Neural cell (in vitro differentiated cells): ENCODE data around the gene BCL11B. TPM values are rescaled to one million over a fixed set of nuclear protein-coding genes. Genes with fewer than 3 reads are reported as not detected.

Experiments
- H2AFZ ChIP-seq: fragments of 200-600, 300-800 bp; sonication (generic), shearing (Covaris generic); 2 replicates; pipeline ENCODE4 v1.6.0; 2014; ENCODE audit warnings: low read depth, mild to moderate bottlenecking, antibody characterized with exemption, low read length, moderate library complexity
- H3F3A ChIP-seq: fragments of 200-600 bp; shearing (Covaris generic); 2 replicates; pipeline ENCODE4 v1.6.1; 2016; ENCODE audit warnings: mild to moderate bottlenecking, moderate library complexity, mixed read lengths, antibody characterized with exemption, low read length; ENCODE audit not compliant: insufficient read depth, poor library complexity, severe bottlenecking
- H3K27ac ChIP-seq: fragments of 200-600, 300-800 bp; sonication (generic), shearing (Covaris generic); 2 replicates; pipeline ENCODE4 v1.5.1; 2014; ENCODE audit warnings: mild to moderate bottlenecking, low read length, moderate library complexity
- H3K27me3 ChIP-seq: fragments of 300-800, 200-600 bp; sonication (generic), shearing (Covaris generic); 2 replicates; pipeline ENCODE4 v1.6.0; 2014; ENCODE audit warnings: mild to moderate bottlenecking, low read depth, low read length, moderate library complexity; ENCODE audit not compliant: insufficient read depth
- H3K36me3 ChIP-seq: fragments of 300-800, 200-600 bp; sonication (generic), shearing (Covaris generic); 2 replicates; pipeline ENCODE4 v1.5.1; 2014; ENCODE audit warnings: mild to moderate bottlenecking, antibody characterized with exemption, low read length, moderate library complexity; ENCODE audit not compliant: insufficient read depth
- H3K4me2 ChIP-seq: fragments of 300-800, 200-600 bp; sonication (generic), shearing (Covaris generic); 2 replicates; pipeline ENCODE4 v1.6.0; 2014; ENCODE audit warnings: mild to moderate bottlenecking, low read length
- H3K4me3 ChIP-seq: fragments of 300-800, 200-600 bp; sonication (generic), shearing (Covaris generic); 2 replicates; pipeline ENCODE4 v1.5.1; 2014; ENCODE audit warnings: mild to moderate bottlenecking, low read length, moderate library complexity
- H3K79me2 ChIP-seq: fragments of 200-600 bp; shearing (Covaris generic); replicated peaks from 2 replicates; pipeline ENCODE4 v1.6.0; 2014; ENCODE audit warnings: mild to moderate bottlenecking, low read length, moderate library complexity; ENCODE audit not compliant: insufficient read depth
- H3K9ac ChIP-seq: fragments of 300-800, 200-600 bp; sonication (generic), shearing (Covaris generic); 2 replicates; pipeline ENCODE4 v1.6.1; 2016; ENCODE audit warnings: mild to moderate bottlenecking, low read length, mixed read lengths
- H3K9me2 ChIP-seq: fragments of 200-600 bp; shearing (Covaris generic); 2 replicates; pipeline ENCODE4 v1.6.1; 2016; ENCODE audit warnings: mild to moderate bottlenecking, low read length, mixed read lengths; ENCODE audit not compliant: insufficient read depth
- H3K9me3 ChIP-seq: fragments of 200-600, 300-800 bp; sonication (generic), shearing (Covaris generic); 2 replicates; pipeline ENCODE4 v1.6.1; 2016; ENCODE audit warnings: mild to moderate bottlenecking, mixed run types, low read length, moderate library complexity, mixed read lengths
- H4K20me1 ChIP-seq: fragments of 200-600 bp; shearing (Covaris generic); 2 replicates; pipeline ENCODE4 v1.6.1; 2016; ENCODE audit warnings: mild to moderate bottlenecking, mixed run types; ENCODE audit not compliant: insufficient read depth
- EP300 ChIP-seq: fragments of 450-650 bp; conservative IDR thresholded peaks from 2 replicates; pipeline ENCODE4 v1.6.1; 2014; ENCODE audit warnings: antibody characterized with exemption, mild to moderate bottlenecking, moderate library complexity; ENCODE audit not compliant: poor library complexity, severe bottlenecking
- EZH2 ChIP-seq: fragments of 200-600, 300-800 bp; shearing (Covaris generic), sonication (generic); IDR thresholded peaks from 2 replicates; pipeline ENCODE4 v1.6.1; 2014; ENCODE audit warnings: antibody characterized with exemption, low read length, borderline replicate concordance, mild to moderate bottlenecking; ENCODE audit not compliant: insufficient read depth, poor library complexity, severe bottlenecking
- MXI1 ChIP-seq: fragments of 450-650 bp; conservative IDR thresholded peaks from 2 replicates; pipeline ENCODE4 v1.6.1; 2014; ENCODE audit warnings: antibody characterized with exemption, mild to moderate bottlenecking; ENCODE audit not compliant: poor library complexity, severe bottlenecking
- POLR2AphosphoS5 ChIP-seq: IDR thresholded peaks from 2 replicates; pipeline ENCODE4 v1.6.1; 2012
- RAD21 ChIP-seq: fragments of 450-650 bp; conservative IDR thresholded peaks from 2 replicates; pipeline ENCODE4 v1.6.1; 2014; ENCODE audit warnings: antibody characterized with exemption, mild to moderate bottlenecking, moderate library complexity
- SMC3 ChIP-seq: fragments of 450-650 bp; conservative IDR thresholded peaks from 2 replicates; pipeline ENCODE4 v1.6.1; 2014; ENCODE audit warnings: antibody characterized with exemption, mild to moderate bottlenecking, moderate library complexity; ENCODE audit not compliant: poor library complexity
- TAF1 ChIP-seq: IDR thresholded peaks from 2 replicates; pipeline ENCODE4 v1.6.1; 2012; ENCODE audit warnings: low read depth
- polyA plus RNA-seq: library from polyadenylated mRNA; depleted of rRNA; stranded (reverse); fragments of >200 nt; gene quantifications from 2 replicates; pipeline ENCODE4 v1.2.3, GENCODE V29; 2014
- TF ChIP-seq, protein P1 (sequence below): fragments of 450-650 bp; IDR thresholded peaks from 2 replicates; pipeline ENCODE4 v1.5.1; 2014; ENCODE audit warnings: antibody characterized with exemption, mild to moderate bottlenecking, moderate library complexity; ENCODE audit not compliant: poor library complexity, severe bottlenecking
- TF ChIP-seq, protein P2 (sequence below): IDR thresholded peaks from 2 replicates; pipeline ENCODE4 v1.6.1; 2012; ENCODE audit warnings: borderline replicate concordance

BCL11B gene
- polyA plus RNA-seq, 1 donor from 2014 or later: 104 TPM

DNA sequence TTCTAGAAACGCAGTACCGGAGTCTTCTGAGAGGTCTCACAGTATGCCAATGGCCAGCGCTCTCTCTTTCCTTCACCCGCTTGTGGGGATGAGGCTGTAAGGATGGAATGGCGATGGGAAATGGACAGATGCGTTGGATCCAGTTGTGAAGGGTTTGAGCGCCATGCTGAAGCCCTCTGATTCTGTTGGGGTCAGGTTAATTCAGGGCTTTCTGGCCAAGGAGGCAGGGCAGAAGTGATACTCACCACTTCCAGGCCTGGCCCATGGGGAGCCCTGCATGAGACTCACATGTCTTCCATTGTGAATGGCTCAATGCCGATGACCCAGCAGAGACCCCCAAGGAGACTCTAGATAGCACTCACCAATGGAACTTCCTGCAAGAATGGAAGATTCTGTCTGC is 114.3 kb downstream of the BCL11B start:
- no peak overlapping the region for H3K27ac ChIP-seq
- no peaks in the 10 kb centered on the region for H3K9me3 ChIP-seq
- no peaks in the 10 kb centered on the region for H4K20me1 ChIP-seq
- no peak overlapping the region for H2AFZ ChIP-seq
- H3K36me3 ChIP-seq: no peaks in the 10 kb centered on the region
- TF ChIP-seq EP300 (no peak), MXI1 (no peak), POLR2AphosphoS5 (no peak), TAF1 (no peak), EZH2 (no peak), RAD21 (no peak), SMC3 (no peak)
- TF ChIP-seq, protein P1, sequence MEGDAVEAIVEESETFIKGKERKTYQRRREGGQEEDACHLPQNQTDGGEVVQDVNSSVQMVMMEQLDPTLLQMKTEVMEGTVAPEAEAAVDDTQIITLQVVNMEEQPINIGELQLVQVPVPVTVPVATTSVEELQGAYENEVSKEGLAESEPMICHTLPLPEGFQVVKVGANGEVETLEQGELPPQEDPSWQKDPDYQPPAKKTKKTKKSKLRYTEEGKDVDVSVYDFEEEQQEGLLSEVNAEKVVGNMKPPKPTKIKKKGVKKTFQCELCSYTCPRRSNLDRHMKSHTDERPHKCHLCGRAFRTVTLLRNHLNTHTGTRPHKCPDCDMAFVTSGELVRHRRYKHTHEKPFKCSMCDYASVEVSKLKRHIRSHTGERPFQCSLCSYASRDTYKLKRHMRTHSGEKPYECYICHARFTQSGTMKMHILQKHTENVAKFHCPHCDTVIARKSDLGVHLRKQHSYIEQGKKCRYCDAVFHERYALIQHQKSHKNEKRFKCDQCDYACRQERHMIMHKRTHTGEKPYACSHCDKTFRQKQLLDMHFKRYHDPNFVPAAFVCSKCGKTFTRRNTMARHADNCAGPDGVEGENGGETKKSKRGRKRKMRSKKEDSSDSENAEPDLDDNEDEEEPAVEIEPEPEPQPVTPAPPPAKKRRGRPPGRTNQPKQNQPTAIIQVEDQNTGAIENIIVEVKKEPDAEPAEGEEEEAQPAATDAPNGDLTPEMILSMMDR: no peak
- TF ChIP-seq, protein P2, sequence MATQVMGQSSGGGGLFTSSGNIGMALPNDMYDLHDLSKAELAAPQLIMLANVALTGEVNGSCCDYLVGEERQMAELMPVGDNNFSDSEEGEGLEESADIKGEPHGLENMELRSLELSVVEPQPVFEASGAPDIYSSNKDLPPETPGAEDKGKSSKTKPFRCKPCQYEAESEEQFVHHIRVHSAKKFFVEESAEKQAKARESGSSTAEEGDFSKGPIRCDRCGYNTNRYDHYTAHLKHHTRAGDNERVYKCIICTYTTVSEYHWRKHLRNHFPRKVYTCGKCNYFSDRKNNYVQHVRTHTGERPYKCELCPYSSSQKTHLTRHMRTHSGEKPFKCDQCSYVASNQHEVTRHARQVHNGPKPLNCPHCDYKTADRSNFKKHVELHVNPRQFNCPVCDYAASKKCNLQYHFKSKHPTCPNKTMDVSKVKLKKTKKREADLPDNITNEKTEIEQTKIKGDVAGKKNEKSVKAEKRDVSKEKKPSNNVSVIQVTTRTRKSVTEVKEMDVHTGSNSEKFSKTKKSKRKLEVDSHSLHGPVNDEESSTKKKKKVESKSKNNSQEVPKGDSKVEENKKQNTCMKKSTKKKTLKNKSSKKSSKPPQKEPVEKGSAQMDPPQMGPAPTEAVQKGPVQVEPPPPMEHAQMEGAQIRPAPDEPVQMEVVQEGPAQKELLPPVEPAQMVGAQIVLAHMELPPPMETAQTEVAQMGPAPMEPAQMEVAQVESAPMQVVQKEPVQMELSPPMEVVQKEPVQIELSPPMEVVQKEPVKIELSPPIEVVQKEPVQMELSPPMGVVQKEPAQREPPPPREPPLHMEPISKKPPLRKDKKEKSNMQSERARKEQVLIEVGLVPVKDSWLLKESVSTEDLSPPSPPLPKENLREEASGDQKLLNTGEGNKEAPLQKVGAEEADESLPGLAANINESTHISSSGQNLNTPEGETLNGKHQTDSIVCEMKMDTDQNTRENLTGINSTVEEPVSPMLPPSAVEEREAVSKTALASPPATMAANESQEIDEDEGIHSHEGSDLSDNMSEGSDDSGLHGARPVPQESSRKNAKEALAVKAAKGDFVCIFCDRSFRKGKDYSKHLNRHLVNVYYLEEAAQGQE: no peak
- H3K4me2 ChIP-seq: no peak overlapping the region
- no peaks in the 10 kb centered on the region for H3K27me3 ChIP-seq
- H3K79me2 ChIP-seq: no peaks in the 10 kb centered on the region
- H3K4me3 ChIP-seq: no peak overlapping the region
- no peak overlapping the region for H3K9ac ChIP-seq
- H3F3A ChIP-seq: no peaks in the 10 kb centered on the region
- H3K9me2 ChIP-seq: no peaks in the 10 kb centered on the region

DNA sequence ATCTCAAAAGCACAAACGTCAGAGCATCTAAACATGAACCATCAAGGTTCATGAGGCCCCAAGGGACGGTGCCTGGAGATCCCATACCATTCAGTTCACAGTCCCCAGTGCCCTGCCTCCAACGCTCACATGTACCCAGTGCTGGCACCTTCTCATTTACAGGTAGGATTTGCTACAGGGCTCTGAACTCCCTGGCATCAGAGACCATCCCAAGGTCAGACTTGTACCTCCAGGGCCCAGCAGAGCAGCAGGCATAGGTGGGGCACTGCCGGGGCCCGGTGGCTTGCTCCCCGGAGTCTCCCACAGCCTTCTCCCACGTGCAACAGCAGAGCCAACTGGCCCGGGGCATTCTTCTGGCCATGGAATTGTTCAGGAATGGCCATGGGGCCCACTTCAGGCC is 114.8 kb downstream of the BCL11B start:
- Histone ChIP-seq H3K4me2 (no peak overlapping the region), H3K9me3 (no peaks in the 10 kb centered on the region), H3K4me3 (no peak overlapping the region), H3K9me2 (no peaks in the 10 kb centered on the region), H2AFZ (no peak overlapping the region), H3K79me2 (no peaks in the 10 kb centered on the region), H3K27me3 (no peaks in the 10 kb centered on the region), H4K20me1 (no peaks in the 10 kb centered on the region), H3K9ac (no peak overlapping the region), H3K27ac (no peak overlapping the region), H3F3A (no peaks in the 10 kb centered on the region), H3K36me3 (no peaks in the 10 kb centered on the region)
- TF ChIP-seq TAF1: no peak
- TF ChIP-seq, protein P1: no peak
